WTC11 (cell line): ENCODE results near the gene WDR90. TPM values are rescaled to one million over a fixed set of nuclear protein-coding genes. Genes with fewer than 3 reads are reported as not detected.

ENCODE experiments used
- ATAC-seq: fragments of 200-7000 bp; cut with Tn5 transposase; 2 replicates; pipeline ENCODE4 v1.10.0; 2021; ENCODE audit warnings: mild to moderate bottlenecking, moderate library complexity
- CTCF ChIA-PET: fragments of 300-600 bp; sonication (Branson Sonifier 250); formaldehyde crosslinking; loops from one replicate; lab custom pipeline; 2021; ENCODE audit warnings: antibody characterized with exemption; lab: Charles Lee
- POLR2A ChIA-PET: fragments of 350-600 bp; sonication (Branson Sonifier 250); formaldehyde crosslinking; loops from one replicate; lab custom pipeline; 2021; ENCODE audit warnings: antibody characterized with exemption; lab: Charles Lee
- DNase-seq: peaks from one replicate; pipeline ENCODE4 v3.0.0; 2021; ENCODE audit warnings: low spot score
- H3K27ac Mint-ChIP-seq: 2 replicates; pipeline ENCODE4 v1.8.0; 2021; ENCODE audit warnings: mixed read lengths
- H3K27me3 Mint-ChIP-seq: 2 replicates; pipeline ENCODE4 v1.8.0; 2021; ENCODE audit warnings: low read depth, mild to moderate bottlenecking, moderate library complexity, mixed read lengths
- H3K36me3 Mint-ChIP-seq: 2 replicates; pipeline ENCODE4 v1.8.0; 2021; ENCODE audit warnings: mixed read lengths
- H3K4me1 Mint-ChIP-seq: 2 replicates; pipeline ENCODE4 v1.8.0; 2022; ENCODE audit warnings: mixed read lengths
- H3K4me3 Mint-ChIP-seq: 2 replicates; pipeline ENCODE4 v1.8.0; 2021; ENCODE audit warnings: mild to moderate bottlenecking, moderate library complexity, mixed read lengths
- H3K9me3 Mint-ChIP-seq: 2 replicates; pipeline ENCODE4 v1.8.0; 2021; ENCODE audit warnings: mixed read lengths
- CREM ChIP-seq: sonication (generic); formaldehyde crosslinking; IDR thresholded peaks from 2 replicates; pipeline ENCODE4 v1.8.1; 2022; ENCODE audit warnings: mild to moderate bottlenecking, missing genetic modification reagents, moderate library complexity
- CTCF ChIP-seq: fragments of 200-600 bp; IDR thresholded peaks from 2 replicates; pipeline ENCODE4 v1.8.0; 2022; ENCODE audit warnings: antibody characterized with exemption
- ELF4 ChIP-seq: sonication (generic); formaldehyde crosslinking; IDR thresholded peaks from 2 replicates; pipeline ENCODE4 v1.8.1; 2022; ENCODE audit warnings: low read depth, mild to moderate bottlenecking, moderate library complexity, missing genetic modification reagents
- GABPB1 ChIP-seq: sonication (generic); formaldehyde crosslinking; IDR thresholded peaks from 2 replicates; pipeline ENCODE4 v1.8.1; 2023; ENCODE audit warnings: mild to moderate bottlenecking, missing genetic modification reagents
- HMGXB4 ChIP-seq: sonication (generic); formaldehyde crosslinking; IDR thresholded peaks from 2 replicates; pipeline ENCODE4 v1.8.1; 2023; ENCODE audit warnings: mild to moderate bottlenecking, moderate library complexity, missing genetic modification reagents
- NFYB ChIP-seq: sonication (generic); formaldehyde crosslinking; conservative IDR thresholded peaks from 2 replicates; pipeline ENCODE4 v1.8.0; 2022; ENCODE audit warnings: low read depth, missing genetic modification reagents
- PREB ChIP-seq: sonication (generic); formaldehyde crosslinking; IDR thresholded peaks from 2 replicates; pipeline ENCODE4 v1.8.1; 2022; ENCODE audit warnings: mild to moderate bottlenecking, missing genetic modification reagents, moderate library complexity, borderline replicate concordance
- RELA ChIP-seq: sonication (generic); formaldehyde crosslinking; IDR thresholded peaks from 2 replicates; pipeline ENCODE4 v1.8.1; 2022; ENCODE audit warnings: missing genetic modification reagents, mild to moderate bottlenecking, borderline replicate concordance
- SOX15 ChIP-seq: fragments of 250-450 bp; sonication (Bioruptor Pico); IDR thresholded peaks from 2 replicates; pipeline ENCODE4 v1.9.0; 2021; ENCODE audit warnings: mild to moderate bottlenecking
- STAT6 ChIP-seq: sonication (generic); formaldehyde crosslinking; conservative IDR thresholded peaks from 2 replicates; pipeline ENCODE4 v1.8.1; 2023; ENCODE audit warnings: mild to moderate bottlenecking, low read depth, missing genetic modification reagents, moderate library complexity
- TEAD4 ChIP-seq: sonication (generic); formaldehyde crosslinking; IDR thresholded peaks from 2 replicates; pipeline ENCODE4 v1.8.0; 2022; ENCODE audit warnings: mild to moderate bottlenecking, missing genetic modification reagents
- USF1 ChIP-seq: sonication (generic); formaldehyde crosslinking; IDR thresholded peaks from 2 replicates; pipeline ENCODE4 v1.8.0; 2022; ENCODE audit warnings: mild to moderate bottlenecking, missing genetic modification reagents
- ZNF138 ChIP-seq: sonication (generic); formaldehyde crosslinking; conservative IDR thresholded peaks from 2 replicates; pipeline ENCODE4 v1.8.1; 2022; ENCODE audit warnings: mild to moderate bottlenecking, moderate library complexity, missing genetic modification reagents
- ZNF425 ChIP-seq: fragments of 250-450 bp; sonication (Bioruptor Pico); conservative IDR thresholded peaks from 2 replicates; pipeline ENCODE4 v1.9.0; 2021; ENCODE audit warnings: mild to moderate bottlenecking
- total RNA-seq: library from RNA; stranded (reverse); gene quantifications from 3 replicates; pipeline ENCODE4 v1.2.3, GENCODE V29; 2021

The WDR90 gene
- total RNA-seq, 1 experiment from 2014 or later, result 75.8 TPM

GRCh38 chr16:685967-686366 is 36.8 kb downstream of the WDR90 start:
- Mint-ChIP-seq H3K27ac (peak overlapping the region; percentile 65), H3K36me3 (peaks cover 24% of the 10 kb centered on the region), H3K9me3 (no peaks in the 10 kb centered on the region), H3K4me1 (peaks cover 20% of the 10 kb centered on the region), H3K4me3 (peak overlapping the region; percentile 39), H3K27me3 (peaks cover 5% of the 10 kb centered on the region; the same call in 1 of the 2 replicates)
- ATAC-seq, result peak; percentile 6; the same call in 1 of the 2 replicates
- TF ChIP-seq CREM (CRISPR knock-in tag) (no peak), CTCF (peak; percentile 60)
- POLR2A ChIA-PET, result no interaction called here
- CTCF ChIA-PET, result interaction anchor here (0.7 to 1.7 kb wide), 13 partner anchors 9 to 169 kb away, joined by 3 to 12 read pairs (median 4); partner anchors contain the start of genes CHTF18, RHBDL1, RHOT2 and RPUSD1
- DNase-seq, result peak; percentile 70

GRCh38 chr16:686459-687260 is 37.5 kb downstream of the WDR90 start:
- CTCF ChIA-PET, result interaction anchor here (0.7 to 1.7 kb wide), 12 partner anchors 8 to 168 kb away, joined by 3 to 12 read pairs (median 4); partner anchors contain the start of genes CHTF18, RHBDL1, RHOT2 and RPUSD1
- ATAC-seq (no peak), DNase-seq (no peak)
- Mint-ChIP-seq H3K27ac (no peak overlapping the region), H3K4me3 (no peak overlapping the region), H3K36me3 (peaks cover 17% of the 10 kb centered on the region), H3K9me3 (no peaks in the 10 kb centered on the region), H3K27me3 (peaks cover 9% of the 10 kb centered on the region), H3K4me1 (peaks cover 13% of the 10 kb centered on the region)
- POLR2A ChIA-PET, result no interaction called here
- no peak for TF ChIP-seq GABPB1 (CRISPR knock-in tag)
- no peak for TF ChIP-seq ELF4 (CRISPR knock-in tag)
- TF ChIP-seq HMGXB4 (CRISPR knock-in tag), result no peak
- no peak for TF ChIP-seq RELA (CRISPR knock-in tag)
- TF ChIP-seq ZNF138 (CRISPR knock-in tag), result no peak

GRCh38 chr16:687499-687898 is 38.3 kb downstream of the WDR90 start:
- Mint-ChIP-seq H3K27me3 (peaks cover 17% of the 10 kb centered on the region), H3K4me3 (no peak overlapping the region), H3K27ac (no peak overlapping the region), H3K4me1 (peaks cover 9% of the 10 kb centered on the region), H3K9me3 (no peaks in the 10 kb centered on the region), H3K36me3 (peaks cover 9% of the 10 kb centered on the region)
- TF ChIP-seq TEAD4 (CRISPR knock-in tag), result no peak
- no peak for TF ChIP-seq SOX15 (CRISPR knock-in tag)
- no peak for TF ChIP-seq STAT6 (CRISPR knock-in tag)
- no peak for TF ChIP-seq ZNF425 (CRISPR knock-in tag)
- TF ChIP-seq NFYB (CRISPR knock-in tag), result no peak
- TF ChIP-seq USF1 (CRISPR knock-in tag), result no peak
- TF ChIP-seq PREB (CRISPR knock-in tag), result no peak
- DNase-seq (no peak), ATAC-seq (no peak)
- POLR2A ChIA-PET, result no interaction called here
- CTCF ChIA-PET, result no interaction called here
